HepG2 (cell line): ENCODE measurements around the gene PITRM1. TPM values are rescaled to one million over a fixed set of nuclear protein-coding genes. Genes with fewer than 3 reads are reported as not detected.

Experiments
- ATAC-seq: fragments of 200-7000 bp; cut with Tn5 transposase; 3 replicates; pipeline ENCODE4 v1.9.1; 2020; ENCODE audit warnings: mild to moderate bottlenecking, moderate library complexity
- BruUV-seq: library from RNA; stranded (reverse); fragments of 400-500 nt; replicated peaks from 2 replicates; lab custom pipeline; 2021; lab: Mats Ljungman, UMichigan
- CTCF ChIA-PET: fragments of 300-600 bp; formaldehyde crosslinking; extraction: SDS; loops from one replicate; lab custom pipeline; 2021; ENCODE audit warnings: low total read pairs, inconsistent platforms, low intra/inter-chr PET ratio; lab: Yijun Ruan, JAX
- POLR2A ChIA-PET: fragments of 350-600 bp; sonication (Branson Sonifier 250); formaldehyde crosslinking; loops from one replicate; lab custom pipeline; 2020; ENCODE audit warnings: antibody characterized with exemption, inconsistent platforms; lab: Yijun Ruan, JAX
- DNase-seq: peaks from one replicate; pipeline ENCODE4 v3.0.0-alpha.2; 2015; ENCODE audit warnings: low spot score
- FAIRE-seq: peaks from 3 replicates; lab custom pipeline; 2011; peaks lifted over from hg19 to GRCh38; lab: Jason Lieb, UNC
- H2AFZ ChIP-seq: one replicate; pipeline ENCODE4 v1.6.1; 2011; ENCODE audit warnings: low read length, inconsistent platforms
- H3K27ac ChIP-seq: fragments of 300-600 bp; 3 replicates; pipeline ENCODE4 v1.8.0; 2011; ENCODE audit warnings: mixed run types, mild to moderate bottlenecking, mixed read lengths, low read length, inconsistent platforms; ENCODE audit not compliant: insufficient read depth; ENCODE audit errors: extremely low read length
- H3K27me3 ChIP-seq, 2 experiments: fragments of 200-600 bp in 1 of 2; 2 replicates in 1 of 2; 3 replicates in 1 of 2; pipeline versions ENCODE4 v1.6.0 to v1.8.0; 2011; ENCODE audit warnings: low read length in 2 of 2, mild to moderate bottlenecking in 2 of 2, moderate library complexity in 2 of 2, inconsistent platforms in 1 of 2; ENCODE audit not compliant: insufficient read depth in 2 of 2, control insufficient read depth in 1 of 2
- H3K36me3 ChIP-seq, 2 experiments: fragments of 200-600 bp in 1 of 2; replicated peaks in 1 of 2; 2 replicates in 1 of 2; 3 replicates in 1 of 2; pipeline versions ENCODE4 v1.5.1 to v1.8.0; 2011; ENCODE audit warnings: low read length in 2 of 2, inconsistent platforms in 1 of 2; ENCODE audit not compliant: insufficient read depth in 2 of 2, control insufficient read depth in 1 of 2
- H3K4me1 ChIP-seq: 2 replicates; pipeline ENCODE4 v1.5.1; 2012; ENCODE audit warnings: low read length, inconsistent platforms; ENCODE audit not compliant: insufficient read depth
- H3K4me2 ChIP-seq: 2 replicates; pipeline ENCODE4 v1.6.0; 2011; ENCODE audit warnings: low read depth, low read length, inconsistent platforms
- H3K4me3 ChIP-seq, 3 experiments: fragments of 200-600 bp in 1 of 3; sonication (generic), shearing (Covaris generic) in 1 of 3; replicated peaks in 1 of 3; 2 replicates each; pipeline ENCODE4 v1.5.1; 2011 to 2016; ENCODE audit warnings: low read length in 3 of 3, inconsistent platforms in 2 of 3, low read depth in 2 of 3, mild to moderate bottlenecking in 2 of 3, control low read depth in 1 of 3, mixed read lengths in 1 of 3; ENCODE audit not compliant: insufficient read depth in 1 of 3
- H3K79me2 ChIP-seq: one replicate; pipeline ENCODE4 v1.6.1; 2011; ENCODE audit warnings: low read length, inconsistent platforms; ENCODE audit not compliant: insufficient read depth
- H3K9ac ChIP-seq: 2 replicates; pipeline ENCODE4 v1.6.0; 2011; ENCODE audit warnings: mild to moderate bottlenecking, low read depth, low read length, inconsistent platforms; ENCODE audit not compliant: insufficient read depth
- H3K9me3 ChIP-seq: 2 replicates; pipeline ENCODE4 v1.5.1; 2012; ENCODE audit warnings: mild to moderate bottlenecking, low read length
- H4K20me1 ChIP-seq: 2 replicates; pipeline ENCODE4 v1.6.0; 2011; ENCODE audit warnings: inconsistent platforms, mild to moderate bottlenecking, low read length, moderate library complexity; ENCODE audit not compliant: insufficient read depth
- AGO1 ChIP-seq: fragments of 200-400 bp; formaldehyde crosslinking; IDR thresholded peaks from 2 replicates; pipeline ENCODE4 v1.6.1; 2017; ENCODE audit warnings: mild to moderate bottlenecking, low read depth, low read length, moderate library complexity; ENCODE audit not compliant: poor library complexity, severe bottlenecking
- CBX2 ChIP-seq, 2 experiments: fragments of 200-600 bp in 1 of 2; sonication (generic); formaldehyde crosslinking in 1 of 2; IDR thresholded peaks; 2 replicates each; pipeline versions ENCODE4 v1.7.0 to v1.8.1; 2018 to 2022; ENCODE audit warnings: low read depth in 2 of 2, low read length in 1 of 2, mild to moderate bottlenecking in 1 of 2, missing genetic modification reagents in 1 of 2
- DR1 ChIP-seq: sonication (generic); formaldehyde crosslinking; IDR thresholded peaks from 2 replicates; pipeline ENCODE4 v1.8.0; 2021; ENCODE audit warnings: mild to moderate bottlenecking, missing genetic modification reagents, inconsistent platforms
- GPN1 ChIP-seq: sonication (generic); formaldehyde crosslinking; IDR thresholded peaks from 2 replicates; pipeline ENCODE4 v1.5.1; 2020; ENCODE audit warnings: missing genetic modification reagents, borderline replicate concordance
- MIXL1 ChIP-seq: IDR thresholded peaks from 2 replicates; pipeline ENCODE4 v1.6.1; 2016
- TCF7L2 ChIP-seq: IDR thresholded peaks from 2 replicates; pipeline ENCODE4 v1.6.1; 2011; ENCODE audit warnings: mild to moderate bottlenecking, low read depth, low read length, moderate library complexity
- ZNF501 ChIP-seq: sonication (generic); formaldehyde crosslinking; IDR thresholded peaks from 2 replicates; pipeline ENCODE4 v1.5.1; 2020; ENCODE audit warnings: mild to moderate bottlenecking, moderate library complexity, missing genetic modification reagents
- ZNF670 ChIP-seq: sonication (generic); formaldehyde crosslinking; IDR thresholded peaks from 2 replicates; pipeline ENCODE4 v1.8.0; 2022; ENCODE audit warnings: mild to moderate bottlenecking, missing genetic modification reagents, borderline replicate concordance
- WGBS: methylation state at CpG from one replicate; pipeline ENCODE4 v1.1.6; 2017; ENCODE audit warnings: low lambda C conversion rate; 5-methylcytosine and 5-hydroxymethylcytosine counted together
- in situ Hi-C: cut with HindIII; loops from 2 replicates; pipeline ENCODE4 v1.10.0; 2017; ENCODE audit warnings: low pct_unique_long_range_greater_than_20kb; ENCODE audit not compliant: extremely low pct_ligation_motif_present
- intact Hi-C: fragments of 100-400 bp; cut with micrococcal nuclease; formaldehyde crosslinking; loops from one replicate; pipeline ENCODE4 v1.10.0; 2022; ENCODE audit not compliant: unreplicated experiment
- polyA plus RNA-seq, 8 experiments: library from polyadenylated mRNA; depleted of rRNA in 3 of 8; stranded (reverse) in 7 of 8; unstranded in 1 of 8; fragments of >200 nt; fragmentation: Illumina TruSeq in 4 of 8; extraction: Trizol in 4 of 8; gene quantifications; 2 replicates each; pipeline versions ENCODE4 v1.2.1 to v1.2.3, GENCODE V29; 2011 to 2016; ENCODE audit warnings: low read depth in 4 of 8, missing spikeins in 1 of 8, mixed read lengths in 1 of 8; ENCODE audit not compliant: insufficient read depth in 1 of 8
- total RNA-seq, 5 experiments: library from RNA; depleted of rRNA; stranded (reverse); fragments of >200 nt; fragmentation: Illumina TruSeq; extraction: Trizol; gene quantifications; 2 replicates each; pipeline ENCODE4 v1.2.3, GENCODE V29; 2016; ENCODE audit warnings: low read depth in 1 of 5
- TF ChIP-seq, protein P1 (sequence below): sonication (generic); formaldehyde crosslinking; IDR thresholded peaks from 2 replicates; pipeline ENCODE4 v1.9.0; 2022; ENCODE audit warnings: missing genetic modification reagents, mild to moderate bottlenecking, borderline replicate concordance
- TF ChIP-seq, protein P2 (sequence below): IDR thresholded peaks from 2 replicates; pipeline ENCODE4 v1.6.1; 2016; ENCODE audit warnings: low read depth

PITRM1 gene
- total and polyA plus RNA-seq, 2 of the 13 experiments (the other 11 are each of a cell fraction or from before 2014, with no cell fraction given) = 16.4 to 29.0 TPM

DNA sequence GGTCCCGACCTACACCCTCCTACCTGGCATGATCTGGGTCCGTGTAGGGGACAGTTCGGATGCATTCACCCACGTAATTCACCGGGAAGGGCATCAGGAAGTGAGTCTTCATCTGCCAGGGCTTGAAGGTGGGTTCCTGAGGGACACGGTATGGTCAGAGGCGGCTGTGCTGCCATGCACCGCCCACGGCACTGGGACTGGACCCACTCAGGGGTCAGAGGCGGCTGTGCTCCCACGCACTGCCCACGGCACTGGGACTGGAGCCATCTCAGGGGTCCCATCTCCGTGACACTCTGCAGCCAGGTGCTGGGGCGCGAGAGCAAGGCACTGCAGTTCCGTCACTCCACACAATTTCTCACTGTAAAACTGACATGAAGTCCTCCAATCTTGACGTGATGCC is 29.2 kb downstream of the PITRM1 start:
- no peaks in the 10 kb centered on the region for H3K9me3 ChIP-seq
- TF ChIP-seq AGO1 (peak; percentile 29), CBX2 (IDR thresholded peaks at IDR 0.05; ENCODE audit: low read depth, low read length) (no peak), CBX2 (CRISPR knock-in tag; IDR thresholded peaks at IDR 0.05; ENCODE audit: low read depth) (no peak), ZNF501 (CRISPR knock-in tag) (no peak)
- TF ChIP-seq, protein P1, sequence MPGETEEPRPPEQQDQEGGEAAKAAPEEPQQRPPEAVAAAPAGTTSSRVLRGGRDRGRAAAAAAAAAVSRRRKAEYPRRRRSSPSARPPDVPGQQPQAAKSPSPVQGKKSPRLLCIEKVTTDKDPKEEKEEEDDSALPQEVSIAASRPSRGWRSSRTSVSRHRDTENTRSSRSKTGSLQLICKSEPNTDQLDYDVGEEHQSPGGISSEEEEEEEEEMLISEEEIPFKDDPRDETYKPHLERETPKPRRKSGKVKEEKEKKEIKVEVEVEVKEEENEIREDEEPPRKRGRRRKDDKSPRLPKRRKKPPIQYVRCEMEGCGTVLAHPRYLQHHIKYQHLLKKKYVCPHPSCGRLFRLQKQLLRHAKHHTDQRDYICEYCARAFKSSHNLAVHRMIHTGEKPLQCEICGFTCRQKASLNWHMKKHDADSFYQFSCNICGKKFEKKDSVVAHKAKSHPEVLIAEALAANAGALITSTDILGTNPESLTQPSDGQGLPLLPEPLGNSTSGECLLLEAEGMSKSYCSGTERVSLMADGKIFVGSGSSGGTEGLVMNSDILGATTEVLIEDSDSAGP (CRISPR knock-in tag) = no peak
- ChIA-PET CTCF (no interaction called here), POLR2A (no interaction called here)
- peaks cover 20 to 66% of the 10 kb centered on the region in 2 experiments; a peak in 4 of 5 replicates for H3K36me3 ChIP-seq
- 97% methylated on average over 12 of the region's 17 CpGs for WGBS
- H3K79me2 ChIP-seq = no peaks in the 10 kb centered on the region
- intact Hi-C loops (no loop called here), in situ Hi-C loops (no loop called here)
- H3K4me1 ChIP-seq = no peaks in the 10 kb centered on the region
- no peak for ATAC-seq
- DNase-seq = no peak
- H3K4me2 ChIP-seq = no peak overlapping the region
- H3K27me3 ChIP-seq = no peaks in the 10 kb centered on the region
- no peak overlapping the region for H3K27ac ChIP-seq
- BruUV-seq = no TSS peak
- H3K9ac ChIP-seq = no peak overlapping the region
- FAIRE-seq = no peak
- no peak overlapping the region for H2AFZ ChIP-seq
- no peaks in the 10 kb centered on the region for H4K20me1 ChIP-seq
- no peak overlapping the region for H3K4me3 ChIP-seq

DNA sequence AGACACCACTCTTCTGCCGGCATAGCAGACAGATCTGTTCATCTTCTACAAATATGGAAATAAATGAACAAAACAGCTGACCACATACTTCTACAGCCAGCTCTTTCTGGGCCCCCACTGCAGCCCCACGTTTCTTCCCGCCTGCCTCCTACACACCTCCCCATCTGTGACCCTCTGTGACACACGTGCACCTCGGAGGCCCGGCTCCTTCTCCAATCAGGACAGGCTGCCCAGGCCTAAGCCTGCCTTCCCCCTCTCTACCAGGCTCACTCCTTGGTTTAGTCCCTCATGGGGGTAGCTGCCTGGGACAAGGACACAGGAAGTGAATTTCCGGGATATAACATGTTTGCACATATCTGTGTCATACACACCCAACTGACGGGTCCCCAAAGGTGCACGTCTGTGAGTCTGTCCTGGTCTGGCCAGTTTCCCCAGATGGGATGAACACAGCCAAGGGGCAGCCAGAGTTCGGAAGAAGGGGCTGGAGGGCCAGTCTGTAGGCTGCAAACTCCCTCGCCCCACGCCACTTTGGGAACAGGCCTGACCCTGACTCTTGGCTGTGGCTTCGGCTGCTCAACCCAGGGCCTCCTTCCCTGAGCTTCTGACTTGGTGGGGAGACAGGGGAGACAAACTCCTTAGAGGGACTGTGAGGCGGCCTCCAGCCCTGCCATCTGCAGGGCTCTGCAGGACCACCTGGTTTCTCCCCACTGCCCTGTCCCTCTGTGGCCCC is 30.3 kb downstream of the PITRM1 start:
- ATAC-seq = no peak
- no peak for FAIRE-seq
- no peak for DNase-seq
- CTCF ChIA-PET = no interaction called here
- WGBS = 97% methylated on average over 7 of the region's 14 CpGs
- Histone ChIP-seq H2AFZ (no peak overlapping the region), H3K27ac (no peak overlapping the region), H3K4me1 (no peaks in the 10 kb centered on the region), H3K9ac (no peak overlapping the region), H3K9me3 (no peaks in the 10 kb centered on the region), H4K20me1 (no peaks in the 10 kb centered on the region)
- no TSS peak for BruUV-seq
- POLR2A ChIA-PET = no interaction called here
- intact Hi-C loops = no loop called here
- TF ChIP-seq MIXL1 (CRISPR knock-in tag) (no peak), DR1 (CRISPR knock-in tag) (no peak), GPN1 (CRISPR knock-in tag) (no peak), ZNF670 (CRISPR knock-in tag) (no peak), TCF7L2 (no peak)
- TF ChIP-seq, protein P2, sequence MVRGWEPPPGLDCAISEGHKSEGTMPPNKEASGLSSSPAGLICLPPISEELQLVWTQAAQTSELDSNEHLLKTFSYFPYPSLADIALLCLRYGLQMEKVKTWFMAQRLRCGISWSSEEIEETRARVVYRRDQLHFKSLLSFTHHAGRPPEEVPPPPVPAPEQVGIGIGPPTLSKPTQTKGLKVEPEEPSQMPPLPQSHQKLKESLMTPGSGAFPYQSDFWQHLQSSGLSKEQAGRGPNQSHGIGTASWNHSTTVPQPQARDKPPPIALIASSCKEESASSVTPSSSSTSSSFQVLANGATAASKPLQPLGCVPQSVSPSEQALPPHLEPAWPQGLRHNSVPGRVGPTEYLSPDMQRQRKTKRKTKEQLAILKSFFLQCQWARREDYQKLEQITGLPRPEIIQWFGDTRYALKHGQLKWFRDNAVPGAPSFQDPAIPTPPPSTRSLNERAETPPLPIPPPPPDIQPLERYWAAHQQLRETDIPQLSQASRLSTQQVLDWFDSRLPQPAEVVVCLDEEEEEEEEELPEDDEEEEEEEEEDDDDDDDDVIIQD (CRISPR knock-in tag) = no peak
- TF ChIP-seq, all 625 proteins: peak for 0
- Histone ChIP-seq H3K36me3 (peaks cover 20 to 67% of the 10 kb centered on the region in 2 experiments; a peak in 4 of 5 replicates), H3K27me3 (no peaks in the 10 kb centered on the region), H3K4me2 (no peak overlapping the region), H3K79me2 (no peaks in the 10 kb centered on the region), H3K4me3 (no peak overlapping the region)
- in situ Hi-C loops = no loop called here
